CD14-positive monocyte (primary cell): ENCODE data around the gene POGLUT2. TPM values are rescaled to one million over a fixed set of nuclear protein-coding genes. Genes with fewer than 3 reads are reported as not detected.

Source experiments
- DNase-seq, 3 donors: peaks; one replicate each; pipeline ENCODE4 v3.0.0-alpha.2; 2011 to 2022
- H2AFZ ChIP-seq: 2 replicates; pipeline ENCODE4 v1.6.0; 2012; ENCODE audit warnings: mild to moderate bottlenecking, low read depth, low read length, inconsistent platforms; ENCODE audit not compliant: insufficient read depth, poor library complexity, severe bottlenecking
- H3K27ac ChIP-seq, 2 donors: 1 replicate in 1 of 2; 2 replicates in 1 of 2; pipeline ENCODE4 v1.5.1; 2012 to 2013; ENCODE audit warnings: low read length in 2 of 2, control low read depth in 1 of 2, inconsistent platforms in 1 of 2, low read depth in 1 of 2, mild to moderate bottlenecking in 1 of 2
- H3K27me3 ChIP-seq, 2 donors: one replicate each; pipeline versions ENCODE4 v1.6.0 to v1.6.1; 2011 to 2013; ENCODE audit warnings: low read length in 2 of 2; ENCODE audit not compliant: control insufficient read depth in 2 of 2, insufficient read depth in 2 of 2
- H3K36me3 ChIP-seq, 2 donors: replicated peaks in 1 of 2; 1 replicate in 1 of 2; 2 replicates in 1 of 2; pipeline versions ENCODE4 v1.5.1 to v1.6.1; 2012 to 2013; ENCODE audit warnings: low read length in 2 of 2, control low read depth in 1 of 2, inconsistent platforms in 1 of 2, mild to moderate bottlenecking in 1 of 2; ENCODE audit not compliant: insufficient read depth in 2 of 2, control insufficient read depth in 1 of 2
- H3K4me1 ChIP-seq, 2 donors: 1 replicate in 1 of 2; 2 replicates in 1 of 2; pipeline versions ENCODE4 v1.5.1 to v1.6.1; 2012 to 2013; ENCODE audit warnings: low read length in 2 of 2, control low read depth in 1 of 2, inconsistent platforms in 1 of 2, mild to moderate bottlenecking in 1 of 2, moderate library complexity in 1 of 2; ENCODE audit not compliant: insufficient read depth in 2 of 2, control insufficient read depth in 1 of 2
- H3K4me2 ChIP-seq: replicated peaks from 2 replicates; pipeline ENCODE3; 2012; ENCODE audit warnings: low read length, moderate library complexity, mild to moderate bottlenecking; ENCODE audit not compliant: poor library complexity, severe bottlenecking; ENCODE audit errors: extremely low read depth
- H3K4me3 ChIP-seq, 3 experiments: fragments of 200-600 bp in 1 of 3; sonication (generic) in 1 of 3; replicated peaks in 1 of 3; 1 replicate in 2 of 3; 2 replicates in 1 of 3; pipeline ENCODE4 v1.5.1; 2011 to 2013; ENCODE audit warnings: low read length in 3 of 3, mild to moderate bottlenecking in 3 of 3, control low read depth in 2 of 3, low read depth in 2 of 3, inconsistent platforms in 1 of 3, moderate library complexity in 1 of 3
- H3K79me2 ChIP-seq: 2 replicates; pipeline ENCODE4 v1.6.0; 2012; ENCODE audit warnings: mild to moderate bottlenecking, control low read depth, inconsistent platforms, low read length, moderate library complexity; ENCODE audit not compliant: insufficient read depth
- H3K9ac ChIP-seq: 2 replicates; pipeline ENCODE4 v1.6.0; 2017; ENCODE audit warnings: low read length, mild to moderate bottlenecking; ENCODE audit not compliant: insufficient read depth, poor library complexity, severe bottlenecking
- H3K9me3 ChIP-seq, 2 donors: replicated peaks in 1 of 2; 1 replicate in 1 of 2; 2 replicates in 1 of 2; pipeline versions ENCODE4 v1.5.1 to v1.6.1; 2012 to 2013; ENCODE audit warnings: low read length in 2 of 2, control low read depth in 1 of 2; ENCODE audit not compliant: control insufficient read depth in 1 of 2, insufficient read depth in 1 of 2
- H4K20me1 ChIP-seq: 2 replicates; pipeline ENCODE4 v1.6.0; 2012; ENCODE audit warnings: mild to moderate bottlenecking, low read length, control low read depth, moderate library complexity; ENCODE audit not compliant: insufficient read depth
- H3K27ac Mint-ChIP-seq, 7 donors: one replicate each; pipeline ENCODE4 v1.8.0; 2020; ENCODE audit warnings: mild to moderate bottlenecking in 7 of 7, mixed read lengths in 7 of 7, moderate library complexity in 6 of 7, inconsistent platforms in 2 of 7
- H3K27me3 Mint-ChIP-seq, 3 donors: one replicate each; pipeline ENCODE4 v1.8.0; 2021 to 2022; ENCODE audit warnings: low read depth in 3 of 3, mild to moderate bottlenecking in 3 of 3, mixed read lengths in 3 of 3, moderate library complexity in 3 of 3, inconsistent platforms in 1 of 3
- H3K36me3 Mint-ChIP-seq, 2 donors: one replicate each; pipeline ENCODE4 v1.8.0; 2020; ENCODE audit warnings: mixed read lengths in 2 of 2, inconsistent platforms in 1 of 2, mild to moderate bottlenecking in 1 of 2
- H3K4me1 Mint-ChIP-seq: one replicate; pipeline ENCODE4 v1.8.0; 2020; ENCODE audit warnings: mild to moderate bottlenecking, mixed read lengths
- H3K4me3 Mint-ChIP-seq, 2 donors: one replicate each; pipeline ENCODE4 v1.8.0; 2020; ENCODE audit warnings: mild to moderate bottlenecking in 2 of 2, mixed read lengths in 2 of 2, moderate library complexity in 1 of 2
- H3K9me3 Mint-ChIP-seq, 7 donors: one replicate each; pipeline ENCODE4 v1.8.0; 2020 to 2022; ENCODE audit warnings: mixed read lengths in 7 of 7, mild to moderate bottlenecking in 6 of 7, moderate library complexity in 6 of 7, inconsistent platforms in 2 of 7
- WGBS: methylation state at CpG from one replicate; pipeline ENCODE4 v1.1.5; 2013; ENCODE audit warnings: missing lambda C conversion rate; ENCODE audit not compliant: insufficient coverage; 5-methylcytosine and 5-hydroxymethylcytosine counted together
- intact Hi-C, 2 donors: fragments of 100-400 bp; cut with micrococcal nuclease; formaldehyde crosslinking; loops; one replicate each; pipeline versions ENCODE4 v1.15.0 to v1.15.1; 2023
- polyA plus RNA-seq, 3 donors: library from polyadenylated mRNA; depleted of rRNA in 1 of 3; unstranded in 2 of 3; stranded (reverse) in 1 of 3; fragments of 300-500 nt in 2 of 3; fragments of >200 nt in 1 of 3; fragmentation: Illumina TruSeq in 2 of 3; gene quantifications; 1 replicate in 2 of 3; 2 replicates in 1 of 3; pipeline ENCODE4 v1.2.3, GENCODE V29; 2012 to 2021
- TF ChIP-seq, protein P1 (sequence below): fragments of 200-600 bp; IDR thresholded peaks from one replicate; pipeline ENCODE4 v1.8.0; 2022; ENCODE audit warnings: antibody characterized with exemption, mild to moderate bottlenecking

POGLUT2 gene
- polyA plus RNA-seq, 3 donors, result 0.22 TPM; not detected in 2

GRCh38 chr13:102817241-102817640, 18.5 kb upstream of the POGLUT2 start:
- Histone ChIP-seq H3K4me2 (no peak overlapping the region), H3K27ac (no peak overlapping the region), H3K36me3 (no peaks in the 10 kb centered on the region), H3K4me3 (no peak overlapping the region), H2AFZ (no peak overlapping the region), H3K79me2 (no peaks in the 10 kb centered on the region), H4K20me1 (no peaks in the 10 kb centered on the region), H3K4me1 (no peaks in the 10 kb centered on the region), H3K27me3 (no peaks in the 10 kb centered on the region), H3K9ac (no peak overlapping the region), H3K9me3 (no peaks in the 10 kb centered on the region)
- Mint-ChIP-seq H3K27ac (no peak overlapping the region), H3K4me3 (no peak overlapping the region), H3K9me3 (no peaks in the 10 kb centered on the region), H3K27me3 (no peaks in the 10 kb centered on the region), H3K4me1 (no peaks in the 10 kb centered on the region), H3K36me3 (peaks cover 9 to 14% of the 10 kb centered on the region in 2 donors)
- intact Hi-C loops, result no loop called here
- no CpG with 5 or more reads among the region's 1 CpG for WGBS
- TF ChIP-seq, protein P1, sequence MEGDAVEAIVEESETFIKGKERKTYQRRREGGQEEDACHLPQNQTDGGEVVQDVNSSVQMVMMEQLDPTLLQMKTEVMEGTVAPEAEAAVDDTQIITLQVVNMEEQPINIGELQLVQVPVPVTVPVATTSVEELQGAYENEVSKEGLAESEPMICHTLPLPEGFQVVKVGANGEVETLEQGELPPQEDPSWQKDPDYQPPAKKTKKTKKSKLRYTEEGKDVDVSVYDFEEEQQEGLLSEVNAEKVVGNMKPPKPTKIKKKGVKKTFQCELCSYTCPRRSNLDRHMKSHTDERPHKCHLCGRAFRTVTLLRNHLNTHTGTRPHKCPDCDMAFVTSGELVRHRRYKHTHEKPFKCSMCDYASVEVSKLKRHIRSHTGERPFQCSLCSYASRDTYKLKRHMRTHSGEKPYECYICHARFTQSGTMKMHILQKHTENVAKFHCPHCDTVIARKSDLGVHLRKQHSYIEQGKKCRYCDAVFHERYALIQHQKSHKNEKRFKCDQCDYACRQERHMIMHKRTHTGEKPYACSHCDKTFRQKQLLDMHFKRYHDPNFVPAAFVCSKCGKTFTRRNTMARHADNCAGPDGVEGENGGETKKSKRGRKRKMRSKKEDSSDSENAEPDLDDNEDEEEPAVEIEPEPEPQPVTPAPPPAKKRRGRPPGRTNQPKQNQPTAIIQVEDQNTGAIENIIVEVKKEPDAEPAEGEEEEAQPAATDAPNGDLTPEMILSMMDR, result no peak
- DNase-seq, result no peak

DNA sequence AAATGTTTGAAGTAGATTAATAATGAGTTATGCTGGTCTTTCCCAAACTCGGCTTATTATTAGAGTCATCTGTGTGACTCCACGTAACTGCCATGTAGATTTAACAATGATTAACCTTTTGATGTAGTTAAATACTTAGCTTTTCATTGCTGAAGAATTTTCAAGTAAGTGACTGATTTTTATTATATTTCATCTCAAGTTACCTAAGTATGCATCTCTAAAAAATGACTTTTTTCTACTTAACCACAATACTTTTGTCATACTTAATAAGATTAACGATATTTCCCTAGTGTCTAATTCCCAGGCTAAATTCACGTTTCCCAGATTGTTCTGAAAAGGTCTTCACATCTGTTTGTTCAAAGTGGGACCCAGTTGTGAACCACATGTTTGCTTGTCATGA, 17.9 kb upstream of the POGLUT2 start:
- Mint-ChIP-seq H3K4me3 (no peak overlapping the region), H3K36me3 (peaks cover 6 to 10% of the 10 kb centered on the region in 2 donors), H3K4me1 (no peaks in the 10 kb centered on the region), H3K9me3 (no peaks in the 10 kb centered on the region), H3K27ac (no peak overlapping the region), H3K27me3 (no peaks in the 10 kb centered on the region)
- H3K27ac ChIP-seq, result no peak overlapping the region
- H3K27me3 ChIP-seq, result no peaks in the 10 kb centered on the region
- no peaks in the 10 kb centered on the region for H3K79me2 ChIP-seq
- DNase-seq, result no peak
- intact Hi-C loops, result no loop called here
- H4K20me1 ChIP-seq, result no peaks in the 10 kb centered on the region
- 100% methylated on average over 2 of the region's 4 CpGs for WGBS
- no peak overlapping the region for H3K4me2 ChIP-seq
- TF ChIP-seq, protein P1, result no peak
- H3K9me3 ChIP-seq, result no peaks in the 10 kb centered on the region
- no peaks in the 10 kb centered on the region for H3K4me1 ChIP-seq
- no peak overlapping the region for H2AFZ ChIP-seq
- H3K9ac ChIP-seq, result no peak overlapping the region
- no peak overlapping the region for H3K4me3 ChIP-seq
- H3K36me3 ChIP-seq, result no peaks in the 10 kb centered on the region
